Stimulated activated CD4-positive, alpha-beta T cell treated with anti-CD3 and anti-CD28 coated beads, Interleukin-15, amount 100 ng/mL, for 1 hour (primary cell): Measurements from ENCODE around the gene FASTKD2.
A peak's percentile ranks its signal among the peaks of the same experiment; 100 is the strongest.

ENCODE experiments used
- DNase-seq, 2 donors: peaks; one replicate each; pipeline ENCODE4 v3.0.0-alpha.2; 2020; ENCODE audit warnings: low read depth in 1 of 2, low spot score in 1 of 2

The FASTKD2 gene

DNA sequence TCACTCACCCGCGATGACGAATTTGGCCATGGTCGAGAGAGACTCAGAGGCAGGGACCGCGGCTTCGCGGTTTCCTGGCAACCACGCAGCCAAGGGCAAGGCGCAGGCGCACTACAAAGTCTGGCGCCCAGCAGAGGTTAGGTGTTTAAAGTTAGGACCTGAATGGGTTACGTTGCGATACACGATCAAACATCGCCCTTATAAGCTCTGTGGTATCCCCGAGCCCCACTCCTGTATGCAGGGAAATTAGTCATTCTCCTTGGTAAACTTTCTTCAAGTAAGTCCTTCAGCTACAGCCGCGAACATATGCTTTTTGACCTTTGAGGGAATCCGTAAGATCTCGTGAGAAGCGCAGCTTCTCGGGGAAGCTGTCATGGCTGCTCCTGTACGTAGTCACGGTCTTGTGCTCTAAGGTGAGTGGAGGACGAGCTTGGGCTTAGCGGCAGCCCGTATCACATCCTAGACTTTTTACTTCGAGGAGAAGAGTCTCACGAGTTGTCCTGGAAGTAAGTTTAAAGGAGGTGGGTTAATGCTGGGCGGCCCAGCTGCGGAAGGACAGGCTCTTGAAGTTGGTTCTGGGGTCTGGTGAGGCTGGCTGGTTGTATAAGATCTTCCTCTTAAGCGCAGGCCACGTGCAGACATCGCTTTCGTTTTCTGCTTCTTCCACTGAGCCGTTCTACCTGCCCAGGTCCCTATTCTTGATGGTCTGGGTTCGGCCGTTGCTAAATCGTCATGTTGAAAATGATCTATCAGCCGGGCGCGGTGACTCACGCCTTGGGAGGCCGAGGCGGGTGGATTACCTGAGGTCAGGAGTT is at the start of gene FASTKD2, which contains the start of gene MDH1B:
Gene FASTKD2 (plus strand): TSS at position 365 of the 815 bp plus-strand sequence. CDS start 1,088 bp downstream, outside the sequence.
Gene MDH1B (minus strand): TSS at position 87 of the 815 bp plus-strand sequence. CDS start 57 bp downstream, at position 30.
- DNase-seq = peak; percentile 62 to 67

DNA sequence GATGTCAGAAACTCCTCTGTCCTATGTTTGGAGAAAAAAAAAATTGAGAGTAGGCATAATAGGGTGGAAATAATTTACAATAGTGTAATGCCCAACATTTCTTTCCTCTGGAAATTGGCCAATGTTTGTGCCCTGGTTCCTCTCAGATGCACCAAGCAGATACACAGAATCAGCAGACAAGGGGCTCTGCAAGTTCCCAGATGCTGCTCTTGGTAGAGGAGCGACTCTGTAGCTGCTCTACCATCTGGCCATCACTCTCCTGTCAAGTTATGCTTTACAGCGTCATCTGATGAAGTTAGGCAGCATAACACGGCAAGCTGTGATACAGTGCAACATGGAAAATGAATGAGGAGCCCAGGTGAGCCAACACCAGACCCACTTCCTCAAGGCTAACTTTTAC is 48.8 kb upstream of the FASTKD2 start:
- DNase-seq = no peak

DNA sequence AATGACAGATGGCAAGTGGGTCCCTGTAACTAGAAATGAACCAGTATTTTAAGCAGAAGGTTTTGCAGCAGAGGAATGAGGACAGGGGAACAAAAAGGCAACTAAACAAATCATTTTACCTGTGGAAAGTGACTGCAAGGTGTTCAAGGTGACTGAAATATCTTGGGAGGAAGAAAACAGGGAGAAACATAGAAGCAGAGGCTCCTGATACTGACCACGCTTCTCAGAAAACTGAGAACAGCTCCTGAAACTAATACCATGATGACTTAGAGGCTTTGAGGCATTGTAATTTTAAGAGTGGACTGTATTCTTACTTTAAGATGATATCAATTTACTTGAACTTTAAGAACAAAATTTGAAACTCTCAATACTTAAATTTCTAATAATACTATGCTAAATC is 47.1 kb upstream of the FASTKD2 start, which contains the start of gene DYTN:
Gene DYTN (minus strand): TSS at position 101 of the 400 bp plus-strand sequence. CDS start 117 bp downstream, outside the sequence.
- no peak for DNase-seq

DNA sequence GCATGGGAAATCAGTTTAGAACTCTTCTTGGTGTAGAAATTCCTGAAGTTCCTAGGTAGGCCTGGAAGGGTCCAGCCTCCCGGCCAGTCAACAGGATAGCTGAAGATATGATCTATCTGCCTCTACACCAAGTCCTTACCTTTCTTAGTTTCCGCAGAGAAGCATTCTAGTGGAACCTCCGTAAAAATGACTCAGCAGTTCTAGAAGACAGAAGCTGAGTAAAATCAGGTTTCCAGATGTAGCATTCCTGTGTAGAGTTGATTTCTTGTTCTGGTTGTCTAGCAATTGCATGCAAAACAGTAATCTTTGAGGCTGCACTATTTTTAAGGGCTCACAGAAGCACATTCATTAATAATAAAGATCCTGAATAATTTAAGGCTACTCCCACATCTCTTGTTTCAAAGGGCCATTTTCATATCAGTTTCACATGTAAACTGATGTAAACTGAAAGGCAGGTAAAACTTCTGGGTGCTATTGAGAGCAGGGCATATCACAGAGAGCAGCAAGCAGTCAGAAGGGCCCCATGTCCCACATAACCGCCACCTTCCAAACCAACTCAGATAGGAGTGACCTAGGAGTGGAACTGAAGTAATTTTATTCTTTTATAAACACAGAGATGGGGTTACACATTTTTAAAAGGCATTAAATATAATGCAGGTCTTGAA is 44.0 kb upstream of the FASTKD2 start:
- no peak for DNase-seq

DNA sequence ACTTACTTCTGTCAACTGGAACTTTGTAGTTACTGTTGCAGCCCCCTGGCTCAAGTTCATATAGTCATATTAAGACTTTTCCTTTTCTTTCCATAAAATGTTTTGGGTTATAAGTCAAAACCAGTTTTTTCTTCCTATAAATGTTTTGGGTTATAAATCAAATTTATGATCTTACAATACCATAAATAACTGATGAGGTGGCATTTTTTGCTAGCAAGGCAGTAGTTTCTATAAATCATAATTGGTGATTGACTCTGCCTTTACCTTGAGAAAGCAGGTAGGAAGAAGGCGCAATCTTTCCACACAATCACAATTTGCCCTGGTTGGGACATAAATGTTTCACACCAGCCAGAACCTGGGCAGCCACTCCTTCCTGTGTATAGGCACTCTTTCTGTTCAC is 42.1 kb upstream of the FASTKD2 start:
- DNase-seq = no peak

DNA sequence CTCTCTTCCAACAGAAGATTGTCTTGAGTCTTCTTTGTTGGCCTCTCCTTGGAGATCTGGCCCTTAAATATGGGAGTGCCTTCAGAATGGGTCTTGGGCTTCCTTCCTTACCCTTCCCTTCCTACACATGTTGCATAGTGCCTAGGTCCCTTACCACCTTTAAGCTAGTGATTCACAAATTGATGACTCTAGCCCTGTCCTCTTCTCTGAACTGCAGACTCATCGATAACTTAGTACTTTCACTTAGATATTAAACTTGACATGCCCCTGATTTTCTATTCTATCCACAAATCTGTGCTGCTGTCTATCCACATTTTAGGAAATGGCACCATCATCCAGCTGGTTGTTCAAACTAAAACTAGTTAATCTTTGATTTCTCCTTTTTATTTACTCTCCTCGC is 38.1 kb upstream of the FASTKD2 start:
- DNase-seq = no peak

DNA sequence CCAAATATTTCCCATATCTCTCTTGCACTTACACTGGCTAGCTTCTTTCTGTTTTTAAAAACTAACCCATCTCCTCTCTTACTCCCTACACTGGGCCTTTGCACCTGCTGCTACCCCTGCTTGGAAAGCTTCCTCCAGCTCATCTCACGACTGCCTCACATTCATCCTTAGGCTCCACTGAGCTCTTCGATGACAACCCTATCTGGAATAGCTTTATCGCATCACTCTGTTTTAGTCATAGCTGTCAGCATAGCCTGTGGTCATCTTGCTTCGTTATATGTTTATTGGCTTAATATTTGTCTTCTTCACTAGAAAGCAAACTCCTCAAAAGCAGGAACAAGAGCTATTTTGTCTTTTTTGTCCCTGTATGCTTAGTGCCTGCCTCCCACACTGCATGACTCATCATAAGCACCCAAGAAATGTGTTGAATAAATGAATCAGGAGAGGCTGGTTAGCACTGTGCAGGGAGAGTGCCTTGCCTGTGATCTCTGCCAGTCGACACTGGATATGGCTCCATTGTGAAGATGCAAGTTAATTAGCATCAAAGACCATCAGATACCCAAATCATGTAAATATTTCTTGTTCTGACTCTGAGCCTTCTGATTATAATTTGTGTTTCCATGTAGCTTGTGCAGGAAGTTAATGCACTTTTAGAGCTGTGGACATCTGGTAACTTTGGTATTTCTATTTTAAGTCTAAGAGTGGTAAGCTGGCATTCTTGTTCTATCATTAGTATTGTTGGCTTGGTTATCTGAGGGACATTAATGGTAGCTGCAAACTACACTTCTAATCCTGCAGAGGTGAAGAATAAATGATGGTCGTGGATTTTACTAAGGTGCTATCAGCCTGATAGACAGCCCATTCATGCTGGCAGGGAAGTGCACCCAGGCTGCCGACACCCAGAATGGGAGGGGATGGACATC is 36.9 kb upstream of the FASTKD2 start:
- no peak for DNase-seq

DNA sequence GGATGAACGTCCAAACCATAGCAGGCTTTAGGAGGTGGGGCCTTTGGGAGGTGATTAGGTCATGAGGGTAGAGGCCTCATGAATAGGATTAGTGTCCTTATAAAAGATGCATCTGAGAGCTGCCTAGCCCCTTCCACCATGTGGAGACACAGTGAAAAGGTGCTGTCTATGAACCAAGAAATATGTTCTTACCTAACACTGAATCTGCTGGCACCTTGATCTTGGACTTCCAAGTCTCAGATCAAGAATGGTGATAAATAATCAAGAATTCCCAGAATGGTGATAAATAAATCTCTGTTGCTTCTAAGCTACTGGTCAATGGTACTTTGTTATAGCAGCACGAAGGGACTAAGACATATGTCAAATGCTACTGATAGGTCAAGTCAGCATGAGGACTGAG is 32.1 kb upstream of the FASTKD2 start:
- no peak for DNase-seq

DNA sequence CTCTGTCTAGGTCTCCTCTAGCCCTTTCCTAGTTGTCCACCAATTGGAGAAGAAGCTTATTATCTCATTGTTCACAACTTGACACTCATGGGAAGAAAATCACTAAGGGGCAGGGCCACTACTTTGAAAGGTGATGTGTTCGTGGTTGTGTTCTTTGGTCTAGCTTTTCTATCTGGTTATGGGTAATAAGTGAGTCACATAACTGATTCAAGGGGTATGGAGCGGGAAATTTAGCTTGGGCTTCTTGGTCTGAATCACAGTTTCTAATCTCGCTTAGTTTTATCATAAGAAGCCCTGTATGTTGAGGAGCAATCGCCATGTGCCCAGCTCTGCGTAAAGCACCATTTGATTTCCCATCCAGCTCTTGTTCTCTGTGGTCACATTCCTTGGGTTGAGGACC is 28.5 kb upstream of the FASTKD2 start:
- no peak for DNase-seq

DNA sequence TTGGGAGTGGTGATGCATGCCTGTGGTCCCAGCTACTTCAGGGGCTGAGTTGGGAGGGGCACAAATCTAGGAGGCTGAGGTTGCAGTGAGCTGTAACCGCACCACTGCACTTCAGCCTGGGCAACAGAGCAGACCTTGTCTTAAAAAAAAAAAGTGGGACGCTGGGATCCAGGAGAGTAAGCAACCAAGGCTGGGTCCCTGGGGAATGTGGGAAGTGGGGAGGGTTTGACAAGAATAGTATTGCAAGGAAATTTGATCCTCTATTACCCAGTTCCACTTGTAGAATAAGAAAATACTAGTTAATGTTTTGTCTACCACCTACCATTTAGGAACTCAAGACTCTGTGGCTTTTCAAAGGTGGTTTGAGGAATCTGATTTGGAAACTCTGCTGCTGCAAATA is 26.1 kb upstream of the FASTKD2 start:
- DNase-seq = no peak

DNA sequence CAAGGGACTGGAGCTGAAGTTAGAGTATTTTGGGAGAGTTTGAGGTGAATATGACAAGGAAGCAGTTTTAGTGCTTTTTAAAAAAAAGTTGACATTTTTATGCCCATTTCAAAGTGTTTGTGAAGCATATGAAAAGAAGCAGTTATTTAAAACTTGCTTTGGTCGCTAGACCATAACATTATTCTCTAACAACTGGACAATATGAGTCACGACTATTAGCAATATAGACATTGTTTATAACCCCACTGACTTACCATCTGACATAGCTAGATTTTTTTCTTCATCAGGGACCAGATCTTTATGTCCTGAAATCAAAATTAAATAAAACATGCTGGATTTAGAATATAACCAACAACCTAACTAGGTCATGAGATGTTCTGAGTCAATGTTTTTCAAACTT is 24.6 kb upstream of the FASTKD2 start:
- DNase-seq = no peak

DNA sequence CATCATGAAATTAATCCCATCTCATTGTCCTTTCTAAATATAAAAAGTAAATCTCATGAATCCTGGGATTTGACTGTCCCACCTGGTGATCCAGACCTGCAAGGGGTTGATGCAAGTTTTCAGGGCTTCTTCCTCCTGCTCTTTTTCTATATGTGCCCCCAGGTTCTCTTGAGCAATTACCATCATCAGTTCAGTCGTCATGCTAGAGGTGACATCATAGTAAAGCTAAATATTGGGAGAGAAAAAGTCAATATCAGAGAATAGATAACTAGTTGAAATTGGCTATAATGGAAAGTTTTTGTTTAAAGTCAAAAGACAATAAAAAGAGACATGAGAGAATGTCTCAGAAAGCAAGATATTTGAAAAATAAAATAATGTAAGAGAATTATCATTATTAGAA is 8.6 kb upstream of the FASTKD2 start:
- DNase-seq = no peak

DNA sequence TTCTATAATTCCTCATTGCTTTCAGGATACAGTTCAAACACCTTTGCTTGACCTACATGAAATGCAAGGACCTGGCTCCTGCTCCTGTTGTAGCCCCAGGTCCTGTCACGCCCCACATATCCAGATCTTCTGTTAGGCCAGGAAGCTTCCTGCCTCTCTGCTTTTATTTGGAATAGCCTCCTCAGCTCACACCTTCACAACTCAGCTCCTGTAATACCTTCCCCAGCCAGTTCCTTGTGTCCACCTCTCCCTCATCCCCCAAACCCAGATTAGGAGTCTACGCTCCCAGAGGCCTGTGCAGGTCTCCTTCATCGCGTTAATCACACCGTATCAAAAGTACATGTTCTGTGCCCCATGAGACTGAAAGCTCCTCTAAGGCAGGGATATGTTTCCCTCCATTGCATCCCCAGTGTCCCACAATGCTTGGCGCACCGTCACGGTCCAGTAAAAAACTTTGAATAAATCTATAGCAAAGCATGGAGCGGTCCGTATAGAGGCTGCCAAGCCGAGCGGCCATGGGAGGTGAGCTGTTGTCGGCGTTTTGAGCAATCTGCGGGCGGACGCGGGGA is 649 bp upstream of the FASTKD2 start:
- no peak for DNase-seq

DNA sequence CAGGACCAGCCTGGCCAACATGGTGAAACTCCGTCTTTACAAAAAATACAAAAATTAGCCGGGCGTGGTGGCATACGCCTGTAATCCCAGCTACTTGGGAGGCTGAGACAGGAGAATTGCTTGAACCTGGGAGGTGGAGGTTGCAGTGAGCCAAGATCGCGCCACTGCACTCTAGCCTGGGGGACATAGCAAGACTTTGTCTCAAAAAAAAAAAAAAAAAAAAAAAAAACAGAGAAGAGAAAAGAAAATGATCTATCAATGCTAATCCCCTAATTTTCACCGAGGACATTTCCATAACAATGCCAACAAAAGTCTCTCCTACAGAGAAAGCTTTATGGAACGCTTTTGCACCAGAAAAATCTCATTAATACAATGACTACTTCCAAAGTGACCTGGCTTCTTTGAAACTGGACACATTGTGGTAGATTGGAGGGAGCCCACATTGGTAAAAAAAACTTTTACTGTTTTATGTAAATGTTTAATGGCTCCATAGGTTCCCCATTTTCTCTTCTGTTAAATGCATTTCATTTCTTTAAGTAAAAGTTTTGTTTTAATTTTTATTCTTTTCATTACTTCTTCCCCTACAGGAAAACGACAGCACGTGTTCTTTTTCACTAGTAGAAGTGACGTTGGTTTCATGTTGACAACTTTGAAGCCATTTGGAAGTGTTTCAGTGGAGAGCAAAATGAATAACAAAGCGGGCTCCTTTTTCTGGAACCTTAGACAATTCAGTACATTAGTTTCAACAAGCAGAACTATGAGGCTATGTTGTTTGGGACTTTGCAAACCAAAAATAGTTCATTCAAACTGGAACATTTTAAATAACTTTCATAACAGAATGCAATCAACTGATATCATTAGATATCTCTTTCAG is 888 bp downstream of the FASTKD2 start:
- no peak for DNase-seq

DNA sequence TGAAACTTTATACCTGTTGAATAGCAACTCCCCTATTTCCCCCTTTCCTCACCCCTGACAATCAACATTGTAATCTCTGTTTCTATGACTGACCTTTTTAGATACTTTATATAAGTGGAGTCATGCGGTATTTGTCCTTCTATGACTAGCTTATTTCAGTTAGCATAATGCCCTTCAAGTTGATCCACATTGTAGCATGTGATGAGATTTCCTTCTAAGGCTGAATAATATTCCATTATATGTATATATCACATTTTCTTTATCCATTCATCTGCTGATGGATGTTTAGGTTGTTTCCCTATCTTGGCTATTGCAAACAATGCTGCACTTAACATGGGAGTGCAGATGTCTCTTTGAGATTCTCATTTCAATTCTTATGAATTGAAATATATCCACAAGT is 9.5 kb downstream of the FASTKD2 start:
- DNase-seq = no peak

DNA sequence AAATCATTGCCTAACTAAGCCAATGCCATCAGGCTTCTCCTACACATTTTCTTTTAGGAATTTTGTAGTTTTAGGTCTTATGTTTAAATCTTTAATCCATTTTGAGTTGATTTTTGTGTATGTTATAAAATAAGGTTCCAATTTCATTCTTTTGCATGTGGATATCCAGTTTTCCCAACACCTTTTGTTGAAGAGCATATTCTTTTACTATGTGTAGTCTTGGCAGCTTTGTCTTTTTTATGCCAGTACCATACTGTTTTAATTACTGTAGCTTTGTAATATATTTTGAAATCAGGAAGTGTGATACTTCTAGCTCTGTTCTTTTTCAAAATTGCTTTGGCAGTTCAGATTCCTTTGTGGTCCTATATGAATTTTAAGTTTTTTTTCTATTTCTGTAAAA is 11.0 kb downstream of the FASTKD2 start:
- DNase-seq = no peak

DNA sequence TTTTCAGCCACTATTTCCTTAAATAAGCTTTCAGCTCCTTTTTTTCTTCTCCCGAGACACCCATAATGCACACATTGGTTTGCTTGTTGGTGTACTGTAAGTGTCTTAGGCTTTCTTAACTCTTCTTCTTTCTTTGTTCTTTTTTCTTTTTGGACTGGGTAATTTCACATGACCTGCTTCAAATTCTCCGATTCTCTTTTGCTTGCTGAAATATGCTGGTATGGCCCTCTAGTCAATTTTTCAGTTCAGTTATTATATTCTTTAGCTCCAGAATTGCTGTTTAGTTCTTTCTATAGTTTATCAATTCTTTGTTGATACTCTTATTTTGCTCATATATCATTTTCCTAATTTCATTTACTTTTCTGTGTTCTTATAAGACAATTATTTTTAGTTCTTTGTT is 15.3 kb downstream of the FASTKD2 start:
- no peak for DNase-seq

DNA sequence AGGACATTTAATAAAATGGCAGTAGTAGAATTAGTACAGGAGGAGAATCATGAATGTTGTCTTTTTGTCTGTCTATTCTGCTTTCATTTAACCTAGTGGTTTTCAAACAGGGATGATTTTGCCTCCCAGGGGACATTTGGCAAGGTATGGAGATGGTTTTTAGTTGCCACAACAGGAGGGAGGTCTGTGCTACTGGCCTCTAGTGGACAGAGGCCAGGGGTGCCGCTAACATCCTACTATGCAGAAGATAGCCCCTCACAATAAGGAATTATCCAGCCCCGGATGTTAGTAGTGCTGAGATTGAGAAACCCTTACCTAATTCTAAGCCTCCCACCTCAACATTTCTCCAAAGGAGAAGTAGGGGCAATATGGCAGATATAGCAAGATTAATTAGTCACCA is 18.3 kb downstream of the FASTKD2 start:
- no peak for DNase-seq

DNA sequence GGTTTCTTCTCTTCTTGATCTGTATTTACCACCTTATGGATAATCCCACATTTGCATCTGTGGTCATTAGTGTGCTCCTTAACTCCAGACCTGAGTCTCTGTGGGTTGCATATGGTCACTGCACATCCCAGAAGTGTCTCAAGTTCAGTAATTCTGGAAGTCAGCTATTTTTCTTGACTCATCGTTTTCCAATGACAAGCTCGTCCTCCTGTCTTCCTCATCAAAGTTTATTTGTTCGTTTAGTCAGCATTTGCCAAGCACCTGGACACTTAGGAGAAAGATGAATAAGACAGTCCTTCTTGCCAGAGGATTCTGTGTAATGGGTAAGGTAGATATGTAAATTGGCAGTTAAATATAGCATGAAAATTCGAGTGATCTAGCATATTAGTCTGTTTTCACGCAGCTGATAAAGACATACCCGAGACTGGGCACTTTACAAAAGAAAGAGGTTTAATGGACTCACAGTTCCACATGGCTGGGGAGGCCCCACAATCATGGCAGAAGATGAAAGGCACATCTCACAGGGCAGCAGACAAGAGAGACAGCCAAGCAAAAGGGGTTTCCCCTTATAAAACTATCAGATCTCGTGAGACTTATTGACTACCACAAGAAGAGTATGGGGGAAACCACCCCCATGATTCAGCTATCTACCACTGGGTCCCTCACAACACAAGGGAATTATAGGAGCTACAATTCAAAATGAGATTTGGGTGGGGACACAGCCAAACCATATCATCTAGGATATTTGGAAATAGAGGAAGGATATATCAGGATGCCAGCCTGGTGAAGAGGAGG is 19.4 kb downstream of the FASTKD2 start:
- no peak for DNase-seq
